Stimulated activated CD4-positive, alpha-beta T cell treated with anti-CD3 and anti-CD28 coated beads, Interleukin-12 subunit alpha, Interleukin-12 subunit beta, amount 100 ng/mL, for 4 hours (primary cell): ENCODE results near the gene RCSD1.
A peak's percentile ranks its signal among the peaks of the same experiment; 100 is the strongest.

Experiments
- DNase-seq: peaks from one replicate; pipeline ENCODE4 v3.0.0-alpha.2; 2020

The RCSD1 gene

GRCh38 chr1:167693425-167694045, 63.5 kb downstream of the RCSD1 start:
- no peak for DNase-seq

DNA sequence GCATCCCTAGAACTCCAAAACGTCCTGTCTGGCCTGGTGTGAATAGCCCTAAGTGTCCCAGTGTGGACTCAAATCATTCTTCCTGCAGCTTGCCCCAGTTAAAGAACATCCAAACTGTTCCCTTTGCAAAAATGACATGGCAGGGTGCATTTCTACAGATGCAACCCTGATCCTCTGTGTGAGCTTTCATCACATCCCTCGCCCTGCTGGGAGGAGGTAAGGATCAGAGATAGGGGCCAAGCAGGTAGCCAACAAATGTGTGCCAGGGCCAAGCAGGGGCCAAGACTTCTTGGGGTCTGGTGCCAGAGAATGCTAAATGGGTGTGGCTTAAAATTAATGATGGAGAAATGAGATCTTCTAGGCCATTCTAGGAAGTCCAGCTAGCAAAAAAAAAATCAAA, 64.7 kb downstream of the RCSD1 start:
- no peak for DNase-seq

DNA sequence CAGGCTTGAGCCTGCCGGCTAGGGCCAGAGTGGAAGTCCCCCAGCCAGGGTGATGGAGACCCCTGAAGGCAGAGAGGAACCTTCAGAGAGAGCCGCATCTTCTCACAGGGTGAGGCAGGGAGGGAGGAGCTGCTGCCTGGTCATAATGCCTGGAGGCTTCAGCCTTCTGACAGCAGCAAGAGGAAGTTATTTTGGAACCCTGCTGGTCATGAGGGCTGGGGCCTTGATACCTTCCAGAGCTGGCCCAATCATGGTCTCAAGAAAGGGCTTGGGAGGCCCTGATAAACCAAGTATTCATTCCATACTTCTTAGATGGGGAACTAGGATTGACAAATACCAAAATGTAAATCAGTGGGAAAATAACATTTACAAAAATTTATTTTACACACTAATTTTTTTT, 65.1 kb downstream of the RCSD1 start:
- DNase-seq, result no peak

DNA sequence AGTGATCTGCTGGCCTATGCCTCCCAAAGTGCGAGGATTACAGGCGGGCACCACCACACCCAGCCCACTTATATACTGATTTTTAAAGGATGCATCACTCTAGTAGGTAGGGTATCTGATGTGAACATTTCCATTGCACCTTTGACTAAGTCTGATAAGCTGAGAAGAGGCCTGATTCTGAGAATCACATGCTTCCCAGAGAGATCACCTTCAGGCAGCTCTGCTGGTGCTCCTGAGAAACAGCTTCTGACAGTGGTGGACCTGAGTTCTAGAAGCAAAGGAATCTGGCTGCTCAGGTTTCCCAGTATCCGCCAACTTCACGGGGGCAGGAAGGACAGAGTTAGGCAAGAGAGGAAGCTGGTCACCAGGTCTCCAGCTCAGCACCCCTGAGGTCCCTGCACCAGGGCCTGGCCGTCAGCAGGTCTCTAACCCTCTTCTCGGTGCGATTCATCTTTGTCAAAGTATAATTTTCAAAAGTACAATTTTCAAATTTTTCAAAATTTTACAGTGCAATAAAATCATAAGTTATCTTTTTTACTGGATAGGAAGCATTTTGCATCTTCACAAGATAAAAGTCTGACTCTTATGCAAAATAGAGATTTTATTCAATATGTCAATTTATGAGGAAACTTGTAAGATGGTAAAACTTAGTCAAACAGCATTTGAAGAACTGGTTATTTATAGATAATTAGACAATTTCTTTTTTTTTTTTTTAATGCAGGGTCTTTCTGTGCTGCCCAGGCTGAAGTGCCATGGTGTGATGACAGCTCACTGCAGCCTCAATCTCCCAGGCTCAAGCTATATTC, 65.9 kb downstream of the RCSD1 start:
- no peak for DNase-seq

DNA sequence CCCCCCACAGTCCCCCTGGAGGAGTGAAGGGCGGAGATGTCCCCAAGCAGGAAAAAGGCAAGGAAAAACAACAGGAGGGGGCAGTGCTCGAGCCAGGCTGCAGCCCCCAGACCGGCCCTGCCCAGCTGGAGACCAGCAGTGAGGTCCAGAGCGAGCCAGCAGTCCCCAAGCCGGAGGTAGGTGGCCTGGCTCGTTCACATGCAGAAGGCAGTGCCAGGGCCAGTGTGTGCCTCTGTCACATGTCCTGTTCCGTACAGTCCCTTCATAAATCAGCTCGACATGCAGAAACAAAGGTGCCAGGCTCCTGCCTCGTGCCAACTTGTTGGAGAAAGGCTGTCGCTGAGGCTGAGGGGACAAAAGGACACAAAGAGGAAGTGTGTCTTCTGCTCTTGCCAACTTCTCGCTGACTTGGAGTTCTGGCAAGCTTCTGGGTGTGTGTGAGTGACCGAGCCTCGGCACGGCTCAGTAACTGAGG, 67.7 kb downstream of the RCSD1 start:
- DNase-seq, result no peak

- no peak for DNase-seq
Observed at GRCh38 chr1:167698313-167698712, 68.3 kb downstream of the RCSD1 start.

- no peak for DNase-seq
Observed at GRCh38 chr1:167701510-167701909, 71.5 kb downstream of the RCSD1 start.

- no peak for DNase-seq
Observed at GRCh38 chr1:167703557-167703956, 73.5 kb downstream of the RCSD1 start.

DNA sequence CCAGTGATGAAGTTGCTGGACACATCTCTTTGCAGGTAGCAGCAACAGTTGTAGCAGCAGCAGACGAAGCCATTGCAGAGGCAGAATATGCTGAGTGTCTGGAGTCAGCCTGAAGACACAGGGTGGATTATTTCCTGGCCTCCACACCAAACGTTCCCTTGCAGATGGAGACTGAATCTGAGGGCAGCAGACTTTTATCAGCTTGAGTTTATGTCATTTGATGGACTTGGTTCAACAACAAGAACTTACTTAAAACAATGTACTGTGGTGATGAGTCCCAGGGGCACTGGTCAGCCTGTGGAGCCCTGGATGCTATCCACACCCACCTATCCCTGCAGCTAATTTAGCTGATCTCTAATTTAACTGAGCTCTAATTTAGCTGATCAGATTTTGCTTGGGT, 74.7 kb downstream of the RCSD1 start:
- no peak for DNase-seq

- DNase-seq, result no peak
Observed at GRCh38 chr1:167705250-167705649, 75.2 kb downstream of the RCSD1 start.

DNA sequence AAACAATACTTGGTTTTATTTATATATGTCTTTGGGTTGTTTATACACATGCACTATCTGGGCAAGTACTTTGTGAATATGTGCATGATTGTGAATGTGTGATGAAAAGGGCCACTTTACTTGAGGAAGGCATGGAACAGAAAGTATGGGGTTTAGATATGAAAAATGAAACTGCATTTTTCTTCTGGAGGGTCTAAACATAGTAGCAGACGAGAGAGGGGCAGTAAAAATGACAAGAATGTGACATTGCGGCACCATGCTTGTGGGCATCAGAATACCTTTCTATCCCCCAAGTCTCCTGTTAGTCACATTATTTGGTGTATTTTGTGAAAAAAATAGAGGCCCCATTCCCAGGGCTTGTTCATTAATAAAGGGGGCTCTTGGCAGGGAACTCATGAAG, 76.3 kb downstream of the RCSD1 start:
- DNase-seq, result no peak

GRCh38 chr1:167706931-167707877, 77.2 kb downstream of the RCSD1 start:
- DNase-seq, result no peak

GRCh38 chr1:167707942-167708341, 77.9 kb downstream of the RCSD1 start:
- no peak for DNase-seq

DNA sequence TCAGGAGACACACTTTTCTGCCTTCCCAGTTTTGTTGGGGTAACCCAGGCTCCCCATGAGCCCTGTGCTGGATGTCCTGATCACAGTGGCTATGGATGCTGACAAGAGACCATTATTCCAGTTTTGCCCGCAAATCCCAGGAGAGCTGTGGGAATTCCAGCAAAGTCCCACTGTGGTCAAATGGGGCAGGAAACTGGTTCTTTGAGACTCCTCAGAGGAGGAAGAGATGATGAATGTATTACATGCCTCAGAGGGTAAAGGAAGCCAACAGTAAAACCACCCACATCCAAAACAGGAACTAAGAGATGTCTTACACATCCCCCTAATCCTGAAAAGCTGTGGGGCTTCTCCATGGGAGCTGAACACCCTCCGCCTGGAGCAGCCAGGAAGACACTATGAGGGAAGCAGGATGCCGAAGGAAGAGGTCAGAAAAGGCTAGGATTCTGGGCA, 78.9 kb downstream of the RCSD1 start:
- DNase-seq, result no peak

DNA sequence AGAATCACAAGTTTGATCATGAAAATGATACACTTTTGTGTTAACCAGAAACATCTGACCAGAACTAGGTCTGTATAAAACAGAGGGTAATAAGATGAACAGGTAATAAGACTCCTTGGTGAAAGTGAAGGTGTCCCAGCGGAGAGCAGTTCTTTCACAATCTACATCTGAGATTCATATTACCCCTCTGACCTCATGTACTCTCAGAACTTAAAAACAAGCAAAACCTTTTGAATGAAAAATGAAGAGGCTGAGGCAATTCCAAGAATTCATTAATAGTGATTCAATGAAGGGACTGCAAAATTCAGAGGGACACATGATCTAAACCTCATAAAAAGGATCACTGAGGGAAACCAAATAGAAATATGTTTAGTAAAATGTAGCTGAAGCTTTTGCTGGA, 80.8 kb downstream of the RCSD1 start:
- DNase-seq, result no peak

GRCh38 chr1:167711797-167712196, 81.8 kb downstream of the RCSD1 start:
- DNase-seq, result no peak

DNA sequence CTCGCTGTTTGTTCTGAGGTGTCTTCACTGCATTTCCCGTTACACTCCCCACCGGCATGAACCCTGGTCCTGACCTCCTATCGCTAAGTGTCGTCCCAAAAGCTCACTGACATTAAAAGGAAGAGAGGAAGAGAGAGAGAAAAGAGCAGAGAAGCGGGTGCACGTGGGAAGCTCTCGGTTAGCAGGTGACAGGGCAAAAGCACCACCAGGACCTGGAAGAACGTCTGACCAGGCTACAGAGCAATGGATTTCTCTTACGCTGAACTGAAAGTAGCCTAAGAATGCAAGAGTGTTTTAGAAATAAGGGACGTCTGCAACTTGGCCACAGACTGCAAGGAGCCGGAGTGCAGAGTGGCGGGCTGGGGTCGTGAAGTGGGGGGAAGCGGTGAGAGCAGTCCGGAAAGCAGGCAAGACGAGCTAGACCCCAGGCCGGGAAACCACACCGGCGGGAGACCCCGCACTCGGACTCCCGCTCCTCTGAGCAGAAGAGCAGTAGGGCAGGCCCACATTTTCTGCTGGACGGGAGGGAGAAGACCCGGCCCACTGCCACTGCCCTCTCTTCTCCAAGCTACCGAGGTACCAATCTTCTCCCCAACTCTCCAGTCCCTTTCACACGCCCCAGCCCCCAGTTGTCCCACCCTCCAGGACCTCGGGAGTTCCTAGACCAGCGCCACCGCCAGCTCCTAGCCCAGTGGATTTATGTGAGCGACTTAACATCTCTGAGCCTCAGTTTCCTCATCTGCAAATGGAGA, 83.5 kb downstream of the RCSD1 start:
- DNase-seq, result peak; percentile 19

- DNase-seq, result no peak
Observed at GRCh38 chr1:167714098-167714438, 84.0 kb downstream of the RCSD1 start.

- DNase-seq, result peak; percentile 94
Observed at GRCh38 chr1:167714439-167715156, 84.6 kb downstream of the RCSD1 start.

- DNase-seq, result peak; percentile 82
Observed at GRCh38 chr1:167715157-167715999, 85.3 kb downstream of the RCSD1 start.

- DNase-seq, result no peak
Observed at GRCh38 chr1:167716000-167716271, 85.9 kb downstream of the RCSD1 start.
